GM19452 (cell line): Measurements from ENCODE around the gene CFAP57.
A peak's percentile ranks its signal among the peaks of the same experiment; 100 is the strongest.
"Not testable (repeated sequence)": the region's sequence is repeated elsewhere in the genome, so short reads cannot be mapped to it uniquely, and the experiment has no call there.

Source experiments
- ATAC-seq: cut with Tn5 transposase; IDR thresholded peaks from one replicate; pipeline ENCODE4 v1.9.1; 2021; ENCODE audit not compliant: unreplicated experiment

The CFAP57 gene

DNA sequence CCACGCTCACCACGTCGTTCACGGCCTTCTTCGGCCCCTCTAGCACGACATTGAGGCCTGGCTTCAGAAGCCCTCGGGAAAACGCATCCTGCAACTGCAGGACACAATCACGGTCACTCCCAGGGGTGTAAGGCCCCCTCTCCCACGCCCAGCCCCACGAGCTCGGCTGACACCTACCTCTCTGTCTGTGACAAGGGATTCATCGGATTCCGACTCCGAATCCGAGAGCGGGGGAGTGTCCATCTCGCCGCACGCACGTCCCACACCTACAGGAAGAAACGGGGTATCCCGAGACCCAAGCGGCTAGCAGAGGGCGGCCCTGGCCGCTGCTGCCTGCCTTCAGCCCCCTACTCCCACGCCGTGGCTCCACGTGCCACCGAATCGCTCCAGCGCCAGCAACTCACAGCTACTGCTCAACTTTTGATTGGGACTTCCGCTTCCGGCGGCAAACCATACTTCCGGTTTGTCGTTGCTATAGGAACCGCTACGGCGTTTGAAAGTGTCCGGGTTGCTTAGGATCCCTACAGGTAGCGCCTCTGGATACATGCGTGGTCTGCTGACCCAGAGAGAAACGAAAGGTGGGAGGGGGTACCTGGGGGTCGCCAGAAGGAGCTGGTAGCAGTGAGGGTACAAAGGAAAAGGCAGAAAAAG is at the start of gene CFAP57, which contains the start of gene EBNA1BP2:
Gene CFAP57, plus strand, starts transcription at position 455 of the 651 bp plus-strand sequence. CDS start 424 bp downstream, outside the sequence.
Gene EBNA1BP2, minus strand, starts transcription at position 415 of the 651 bp plus-strand sequence. Its CDS starts 172 bp downstream, at position 243.
- peak; percentile 96 for ATAC-seq

- ATAC-seq: no peak
Observed at GRCh38 chr1:43123031-43123430, 49.1 kb upstream of the CFAP57 start.

DNA sequence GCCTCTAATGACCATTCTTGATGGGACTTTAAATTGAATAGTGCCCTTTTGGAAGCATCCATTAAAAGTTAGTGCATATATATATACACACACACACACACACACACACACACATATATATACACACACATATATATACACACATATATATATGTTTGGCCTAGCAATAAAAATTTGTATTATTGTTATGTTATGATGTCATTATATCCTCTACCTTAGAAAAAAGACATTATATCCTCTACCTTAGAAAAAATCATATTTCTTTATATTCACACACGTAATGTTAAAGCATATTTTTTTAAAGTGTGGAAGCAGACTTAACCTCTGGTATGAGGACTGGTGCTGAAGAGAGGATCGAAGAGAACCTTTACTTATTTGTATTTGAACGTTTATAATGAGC is 43.3 kb upstream of the CFAP57 start:
- no peak for ATAC-seq

- no peak for ATAC-seq
Observed at GRCh38 chr1:43129426-43129825, 42.7 kb upstream of the CFAP57 start.

DNA sequence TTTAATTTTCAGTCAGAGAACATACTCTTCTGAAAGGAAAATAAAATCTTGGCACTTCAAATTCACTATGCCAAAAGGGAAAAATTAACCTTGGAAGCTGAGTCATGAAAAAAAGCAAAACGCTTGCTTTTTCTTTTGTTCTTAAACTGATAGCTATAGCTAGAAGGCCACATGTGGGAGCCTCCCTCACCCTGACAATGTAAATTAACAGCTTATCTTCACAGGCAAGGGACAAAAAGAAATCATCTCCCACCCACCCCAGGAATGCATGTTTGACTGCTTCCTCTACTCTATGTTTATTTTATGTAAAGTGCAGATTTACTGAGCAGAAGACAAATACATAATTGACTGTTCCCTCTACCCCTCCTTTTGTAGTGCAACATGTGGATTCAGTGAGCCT is 38.1 kb upstream of the CFAP57 start:
- ATAC-seq: no peak

DNA sequence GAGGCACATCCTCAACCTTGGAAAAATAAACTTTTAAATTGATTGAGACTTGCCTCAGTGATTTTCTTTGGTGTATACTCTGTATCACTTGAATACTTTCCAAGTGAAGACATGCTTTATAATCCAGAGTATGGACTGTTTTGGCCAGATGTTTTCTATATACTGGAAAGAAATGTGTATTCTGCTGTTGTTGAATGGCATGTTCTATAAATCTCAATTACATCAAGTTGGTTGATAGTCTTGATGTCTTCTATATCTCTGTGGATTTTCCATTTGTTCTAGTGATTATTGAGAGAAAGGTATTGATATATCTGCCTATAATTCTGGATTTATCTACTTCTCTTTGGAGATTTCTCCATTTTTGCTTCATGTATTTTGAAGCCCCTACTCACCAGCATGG is 37.5 kb upstream of the CFAP57 start:
- no peak for ATAC-seq

- no peak for ATAC-seq
Observed at GRCh38 chr1:43135857-43136781, 36.0 kb upstream of the CFAP57 start.

DNA sequence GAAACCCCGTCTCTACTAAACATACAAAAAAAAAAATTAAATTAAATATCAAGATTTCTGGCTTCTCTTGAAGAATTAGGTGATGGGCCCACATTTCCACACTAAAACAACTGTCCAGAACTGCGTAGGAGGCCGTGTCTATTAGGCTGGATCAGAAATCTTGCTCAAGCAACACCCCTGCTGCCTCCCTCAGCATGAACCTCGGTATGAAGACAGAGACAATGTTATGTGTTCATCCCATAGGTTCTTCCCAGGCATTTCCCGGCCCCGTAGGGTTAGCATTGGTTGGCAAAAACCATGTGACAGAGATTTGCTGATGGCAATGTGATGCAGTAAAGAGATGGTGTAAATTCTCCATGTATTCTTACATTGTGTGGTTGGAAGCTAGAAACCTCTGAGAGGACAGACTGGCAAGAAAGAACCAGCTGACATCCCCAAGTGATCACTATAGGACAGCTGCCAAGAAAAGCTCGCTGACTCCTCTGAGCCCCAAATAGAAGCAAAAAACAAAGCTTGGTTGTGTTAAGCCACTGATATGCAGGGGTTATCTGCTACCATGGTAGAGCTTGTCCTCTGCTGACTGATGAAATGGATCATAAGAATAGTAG is 34.6 kb upstream of the CFAP57 start:
- no peak for ATAC-seq

DNA sequence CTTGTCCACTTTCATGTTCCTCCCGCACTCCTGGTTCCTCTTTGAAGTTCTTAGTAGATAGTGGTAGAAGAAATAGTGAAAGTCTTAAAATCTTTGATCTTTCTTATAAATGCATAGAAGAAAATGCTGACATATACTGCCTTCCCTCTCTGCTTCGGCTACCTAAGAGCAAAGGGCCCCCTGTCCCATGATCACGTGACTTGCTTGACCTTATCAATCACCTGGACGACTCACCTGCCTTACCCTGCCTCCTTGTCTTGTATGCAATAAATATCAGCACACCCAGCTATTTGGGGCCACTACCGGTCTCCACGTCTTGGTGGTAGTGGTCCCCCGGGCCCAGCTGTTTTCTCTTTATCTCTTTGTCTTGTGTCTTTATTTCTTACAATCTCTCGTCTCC is 32.8 kb upstream of the CFAP57 start:
- not testable (repeated sequence) for ATAC-seq

DNA sequence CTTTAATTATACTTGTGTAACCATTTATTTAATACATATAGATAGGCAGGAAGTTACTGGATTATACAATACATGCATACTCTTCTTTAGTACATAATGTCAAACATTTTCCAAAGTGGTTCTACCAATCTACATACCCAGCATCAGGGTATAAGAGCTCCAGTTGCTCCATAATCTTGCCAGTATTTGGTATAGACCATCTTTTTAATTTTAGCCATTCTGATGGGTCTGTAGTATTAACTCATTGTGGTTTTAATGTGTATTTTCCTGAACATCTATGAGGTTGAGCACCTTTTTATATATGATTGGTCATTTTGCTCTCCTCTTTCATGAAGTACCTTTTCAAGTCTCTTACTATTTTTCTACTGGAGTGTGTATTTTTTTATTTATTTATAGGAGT is 32.1 kb upstream of the CFAP57 start:
- ATAC-seq: no peak

GRCh38 chr1:43140583-43140982 is 31.5 kb upstream of the CFAP57 start:
- no peak for ATAC-seq

DNA sequence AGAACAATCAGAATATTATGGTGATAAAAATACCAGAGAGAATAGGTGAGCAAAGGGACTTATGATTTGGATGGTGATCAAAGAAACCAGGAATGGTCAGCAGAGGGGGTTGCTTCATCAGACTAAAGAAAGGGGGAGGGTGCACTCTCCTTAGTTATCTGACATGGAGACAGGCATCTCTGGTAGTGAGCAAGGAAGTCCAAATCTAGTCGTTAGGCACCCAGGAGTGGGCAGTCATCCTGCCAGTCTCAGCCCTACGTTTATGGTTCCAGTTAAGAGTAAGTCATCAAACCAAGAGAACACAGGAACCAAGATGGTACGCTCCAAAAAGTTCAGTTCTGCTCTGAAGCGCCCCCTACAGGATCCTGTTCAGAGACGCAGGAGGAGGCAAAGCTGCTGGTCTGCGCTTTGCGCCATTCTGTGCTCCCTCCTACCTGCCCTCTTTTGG is 28.7 kb upstream of the CFAP57 start:
- no peak for ATAC-seq

DNA sequence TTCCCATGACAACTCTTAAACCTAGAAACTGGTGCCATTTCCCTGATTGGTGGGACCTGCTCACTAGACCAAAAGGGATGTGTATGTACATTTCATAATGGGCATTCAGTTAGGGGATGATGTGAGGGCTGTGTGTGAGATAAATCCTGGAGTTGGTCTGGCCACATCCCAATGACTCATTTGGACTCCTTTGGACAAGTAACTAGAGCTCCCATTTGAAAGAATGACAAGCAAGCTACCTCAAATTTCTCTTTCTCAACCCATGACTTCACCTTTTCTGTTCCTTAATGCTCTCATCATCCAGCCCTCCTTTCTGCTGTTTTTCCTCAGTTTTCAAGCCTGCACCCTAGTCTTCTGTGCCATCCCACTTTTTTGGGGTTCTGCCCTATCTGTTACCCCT is 27.9 kb upstream of the CFAP57 start:
- no peak for ATAC-seq

GRCh38 chr1:43147625-43148327 is 24.4 kb upstream of the CFAP57 start:
- no peak for ATAC-seq

DNA sequence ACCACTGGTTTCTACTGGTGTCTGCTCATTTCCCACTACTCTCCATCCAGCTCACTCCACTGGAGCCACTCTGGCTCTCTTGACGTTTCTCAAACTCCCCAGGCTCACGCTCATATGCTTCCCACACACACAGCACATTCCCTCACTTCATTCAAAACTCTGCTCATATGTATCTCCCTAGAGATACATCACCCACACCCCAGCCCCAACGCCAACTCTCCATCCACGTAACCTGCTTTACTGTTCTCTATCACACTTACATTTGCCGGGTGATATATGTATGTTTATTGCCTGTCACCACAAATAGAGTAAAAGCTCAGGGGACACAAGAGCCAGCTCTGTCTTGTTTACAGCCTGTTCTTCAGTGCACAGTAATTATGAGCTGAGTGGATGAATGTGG is 22.2 kb upstream of the CFAP57 start:
- ATAC-seq: no peak

- no peak for ATAC-seq
Observed at GRCh38 chr1:43152866-43153265, 19.3 kb upstream of the CFAP57 start.

DNA sequence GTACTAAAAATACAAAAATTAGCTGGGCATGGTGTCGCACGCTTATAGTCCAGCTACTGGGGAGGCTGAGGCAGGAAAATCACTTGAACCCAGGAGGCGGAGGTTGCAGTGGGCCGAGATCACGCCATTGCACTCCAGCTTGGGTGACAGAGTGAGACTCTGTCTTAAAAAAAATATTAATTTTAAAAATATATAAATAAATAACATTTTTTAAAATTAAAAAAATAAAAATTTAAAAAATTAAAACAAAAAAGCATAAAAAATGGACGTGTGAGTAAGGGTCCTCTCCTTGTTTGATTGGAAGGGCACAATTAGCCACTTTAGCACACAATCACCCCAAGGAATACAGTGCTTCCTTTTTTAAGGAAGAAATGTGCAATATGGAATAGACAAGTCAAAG is 18.7 kb upstream of the CFAP57 start:
- no peak for ATAC-seq

- ATAC-seq: no peak
Observed at GRCh38 chr1:43156026-43156425, 16.1 kb upstream of the CFAP57 start.

- ATAC-seq: no peak
Observed at GRCh38 chr1:43165162-43165561, 7.0 kb upstream of the CFAP57 start.

DNA sequence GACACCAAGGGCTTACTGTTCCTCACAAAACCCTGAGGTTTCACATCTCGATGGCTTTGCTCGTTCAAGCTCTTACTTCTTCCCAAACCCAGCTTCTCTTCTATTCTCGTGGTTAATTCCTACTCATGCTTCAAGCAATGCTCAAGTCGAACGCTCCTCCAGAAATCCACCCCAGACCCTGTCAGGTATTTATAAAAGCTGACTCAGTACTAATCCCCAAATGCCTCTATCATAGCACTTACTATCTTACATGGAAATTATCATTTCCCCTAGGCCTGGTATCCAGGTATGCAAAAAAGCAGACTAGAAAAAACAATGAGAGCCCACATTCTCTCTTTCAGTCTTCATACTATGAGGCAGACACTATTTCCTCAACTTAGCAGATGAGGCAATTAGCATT is 6.4 kb upstream of the CFAP57 start:
- no peak for ATAC-seq

GRCh38 chr1:43171312-43171875 is 736 bp upstream of the CFAP57 start:
- ATAC-seq: no peak
